Gastroesophageal sphincter (tissue), 3 donors: Measurements from ENCODE around the gene PCARE.

ENCODE experiments used
- EP300 ChIP-seq: sonication (generic); formaldehyde crosslinking; IDR thresholded peaks from one replicate; pipeline ENCODE4 v1.6.1; 2017; ENCODE audit warnings: antibody characterized with exemption, mild to moderate bottlenecking
- TF ChIP-seq, protein P1 (sequence below), 4 experiments: fragments of 200-600 bp in 2 of 4; fragments of 450-650 bp in 2 of 4; sonication (generic) in 1 of 4; IDR thresholded peaks; one replicate each; pipeline ENCODE4 v1.5.1; 2017 to 2019; ENCODE audit warnings: antibody characterized with exemption in 4 of 4, mild to moderate bottlenecking in 2 of 4, moderate library complexity in 2 of 4

DNA sequence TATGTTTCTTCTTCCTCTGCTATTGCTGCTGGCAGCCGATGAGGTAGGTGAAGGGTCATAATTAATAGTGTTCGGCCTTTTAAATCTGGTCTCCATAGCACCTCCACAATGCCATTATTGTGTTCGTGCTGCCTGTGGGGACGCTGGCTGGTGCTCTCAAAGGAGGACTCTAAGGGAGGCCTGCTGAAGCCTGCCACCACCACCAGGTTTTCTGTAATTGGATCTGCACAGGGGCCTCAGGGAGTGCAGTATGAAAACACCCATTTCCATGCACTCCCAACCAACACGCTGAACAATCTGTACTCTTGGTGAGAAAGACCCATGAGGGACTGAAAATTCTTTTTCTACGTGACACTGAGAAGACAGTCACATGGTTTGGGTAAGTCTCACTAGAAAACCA lies 23.2 kb upstream of the PCARE start:
- no peak for TF ChIP-seq EP300
- TF ChIP-seq, protein P1, sequence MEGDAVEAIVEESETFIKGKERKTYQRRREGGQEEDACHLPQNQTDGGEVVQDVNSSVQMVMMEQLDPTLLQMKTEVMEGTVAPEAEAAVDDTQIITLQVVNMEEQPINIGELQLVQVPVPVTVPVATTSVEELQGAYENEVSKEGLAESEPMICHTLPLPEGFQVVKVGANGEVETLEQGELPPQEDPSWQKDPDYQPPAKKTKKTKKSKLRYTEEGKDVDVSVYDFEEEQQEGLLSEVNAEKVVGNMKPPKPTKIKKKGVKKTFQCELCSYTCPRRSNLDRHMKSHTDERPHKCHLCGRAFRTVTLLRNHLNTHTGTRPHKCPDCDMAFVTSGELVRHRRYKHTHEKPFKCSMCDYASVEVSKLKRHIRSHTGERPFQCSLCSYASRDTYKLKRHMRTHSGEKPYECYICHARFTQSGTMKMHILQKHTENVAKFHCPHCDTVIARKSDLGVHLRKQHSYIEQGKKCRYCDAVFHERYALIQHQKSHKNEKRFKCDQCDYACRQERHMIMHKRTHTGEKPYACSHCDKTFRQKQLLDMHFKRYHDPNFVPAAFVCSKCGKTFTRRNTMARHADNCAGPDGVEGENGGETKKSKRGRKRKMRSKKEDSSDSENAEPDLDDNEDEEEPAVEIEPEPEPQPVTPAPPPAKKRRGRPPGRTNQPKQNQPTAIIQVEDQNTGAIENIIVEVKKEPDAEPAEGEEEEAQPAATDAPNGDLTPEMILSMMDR (IDR thresholded peaks at IDR 0.05), result no peak
